ENCODE results near the gene FBN2.

FBN2 gene

GRCh38 chr5:128572051-128572929 lies 34.2 kb upstream of the FBN2 start:
- no peak for TF ChIP-seq ZFX (IDR thresholded peaks at IDR 0.05)
- TF ChIP-seq, protein P1, sequence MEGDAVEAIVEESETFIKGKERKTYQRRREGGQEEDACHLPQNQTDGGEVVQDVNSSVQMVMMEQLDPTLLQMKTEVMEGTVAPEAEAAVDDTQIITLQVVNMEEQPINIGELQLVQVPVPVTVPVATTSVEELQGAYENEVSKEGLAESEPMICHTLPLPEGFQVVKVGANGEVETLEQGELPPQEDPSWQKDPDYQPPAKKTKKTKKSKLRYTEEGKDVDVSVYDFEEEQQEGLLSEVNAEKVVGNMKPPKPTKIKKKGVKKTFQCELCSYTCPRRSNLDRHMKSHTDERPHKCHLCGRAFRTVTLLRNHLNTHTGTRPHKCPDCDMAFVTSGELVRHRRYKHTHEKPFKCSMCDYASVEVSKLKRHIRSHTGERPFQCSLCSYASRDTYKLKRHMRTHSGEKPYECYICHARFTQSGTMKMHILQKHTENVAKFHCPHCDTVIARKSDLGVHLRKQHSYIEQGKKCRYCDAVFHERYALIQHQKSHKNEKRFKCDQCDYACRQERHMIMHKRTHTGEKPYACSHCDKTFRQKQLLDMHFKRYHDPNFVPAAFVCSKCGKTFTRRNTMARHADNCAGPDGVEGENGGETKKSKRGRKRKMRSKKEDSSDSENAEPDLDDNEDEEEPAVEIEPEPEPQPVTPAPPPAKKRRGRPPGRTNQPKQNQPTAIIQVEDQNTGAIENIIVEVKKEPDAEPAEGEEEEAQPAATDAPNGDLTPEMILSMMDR (conservative IDR thresholded peaks at IDR 0.05) = no peak
- H3K27ac ChIP-seq = no peak overlapping the region

- TF ChIP-seq ZFX (IDR thresholded peaks at IDR 0.05) = no peak
- TF ChIP-seq, protein P1 (conservative IDR thresholded peaks at IDR 0.05) = no peak
- no peak overlapping the region for H3K27ac ChIP-seq
These were observed 28.1 kb upstream of the FBN2 start for GRCh38 chr5:128566178-128566577.

DNA sequence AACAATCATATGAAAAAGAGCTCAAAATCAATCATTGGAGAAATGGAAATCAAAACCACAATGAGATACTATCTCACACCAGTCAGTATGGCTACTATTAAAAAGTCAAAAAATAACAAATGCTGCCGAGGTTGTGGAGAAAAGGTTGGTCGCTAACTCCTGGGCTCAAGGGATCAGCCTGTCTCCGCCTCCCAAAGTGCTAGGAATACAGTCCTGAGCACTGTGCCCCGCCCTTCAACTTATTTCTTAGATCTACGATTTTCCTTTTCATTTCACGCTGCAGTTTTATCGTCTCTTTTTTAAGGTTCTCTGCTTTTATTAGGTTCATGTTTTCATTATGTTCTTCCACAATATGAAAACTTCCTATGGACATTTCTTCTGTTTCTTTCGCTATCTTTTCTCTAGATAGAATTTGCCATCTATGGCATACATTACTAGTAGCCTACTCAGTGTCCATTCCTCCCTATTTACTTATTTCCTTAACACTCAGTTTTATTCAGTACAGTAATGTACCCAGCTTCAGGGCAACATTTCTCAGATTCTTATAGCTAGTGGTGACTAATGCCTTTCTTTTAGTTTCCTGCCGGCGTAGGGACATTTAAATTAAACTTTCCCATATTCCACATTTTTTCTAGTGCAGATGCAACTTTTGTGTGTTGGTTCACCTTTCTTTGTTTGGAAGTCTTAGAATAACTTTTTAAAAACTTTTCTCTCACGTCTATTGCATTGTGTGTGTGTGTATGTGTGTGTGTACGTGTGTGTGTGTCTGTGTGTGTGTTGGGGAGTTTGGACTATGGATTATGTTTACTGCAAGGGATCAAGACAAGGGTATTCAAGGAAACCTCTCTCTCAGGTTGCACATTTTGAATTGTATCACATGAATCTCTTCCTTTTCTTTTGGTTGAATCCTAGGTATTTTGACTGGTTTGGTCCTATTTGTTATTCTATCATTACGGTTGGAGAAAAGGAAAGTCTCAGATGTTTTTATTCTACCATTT lies 21.6 kb upstream of the FBN2 start:
- H3K27ac ChIP-seq = no peak overlapping the region
- no peak for TF ChIP-seq ZFX (IDR thresholded peaks at IDR 0.05)

DNA sequence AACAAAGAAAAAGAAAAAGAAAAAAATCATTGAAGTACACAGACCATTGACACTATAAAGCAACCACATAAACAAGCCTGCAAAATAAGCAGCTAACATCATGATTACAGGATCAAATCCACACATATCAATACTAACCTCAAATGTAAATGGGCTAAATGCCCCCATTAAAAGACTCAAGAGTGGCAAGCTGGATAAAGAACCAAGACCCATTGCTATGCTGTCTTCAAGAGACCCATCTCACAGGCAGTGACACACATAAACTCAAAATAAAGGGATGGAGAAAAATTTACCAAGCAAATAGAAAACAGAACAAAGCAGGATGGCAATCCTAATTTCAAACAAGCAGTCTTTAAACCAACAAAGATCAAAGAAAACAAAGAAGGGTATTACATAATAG lies 15.7 kb upstream of the FBN2 start:
- no peak overlapping the region for H3K27ac ChIP-seq
- TF ChIP-seq ZFX (IDR thresholded peaks at IDR 0.05) = no peak
- TF ChIP-seq, protein P1 (conservative IDR thresholded peaks at IDR 0.05) = no peak

- H3K27ac ChIP-seq = no peak overlapping the region
- TF ChIP-seq ZFX (IDR thresholded peaks at IDR 0.05) = no peak
- TF ChIP-seq, protein P1 (conservative IDR thresholded peaks at IDR 0.05) = no peak
These were observed 13.4 kb upstream of the FBN2 start for GRCh38 chr5:128551476-128551875.

DNA sequence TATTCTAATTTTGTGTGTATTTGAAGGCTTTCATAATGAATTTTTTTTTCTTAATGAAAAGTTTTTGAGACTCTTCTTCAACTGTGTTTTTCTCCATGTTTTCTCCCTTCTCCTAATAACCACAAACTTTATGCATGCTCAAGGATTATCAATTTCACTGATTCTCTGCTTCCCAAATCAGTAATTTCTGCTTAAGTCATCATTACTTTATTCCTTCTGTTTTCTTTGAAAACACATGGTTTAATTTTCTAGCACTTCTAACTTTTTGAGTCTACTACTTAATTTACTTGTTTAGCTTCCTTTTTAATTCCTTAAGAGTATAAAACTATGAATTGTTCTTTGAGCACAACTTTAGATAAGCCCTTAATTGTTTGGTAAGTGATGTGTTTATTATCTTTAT lies 11.5 kb upstream of the FBN2 start:
- TF ChIP-seq ZFX (IDR thresholded peaks at IDR 0.05) = no peak
- TF ChIP-seq, protein P1 (conservative IDR thresholded peaks at IDR 0.05) = no peak
- no peak overlapping the region for H3K27ac ChIP-seq

DNA sequence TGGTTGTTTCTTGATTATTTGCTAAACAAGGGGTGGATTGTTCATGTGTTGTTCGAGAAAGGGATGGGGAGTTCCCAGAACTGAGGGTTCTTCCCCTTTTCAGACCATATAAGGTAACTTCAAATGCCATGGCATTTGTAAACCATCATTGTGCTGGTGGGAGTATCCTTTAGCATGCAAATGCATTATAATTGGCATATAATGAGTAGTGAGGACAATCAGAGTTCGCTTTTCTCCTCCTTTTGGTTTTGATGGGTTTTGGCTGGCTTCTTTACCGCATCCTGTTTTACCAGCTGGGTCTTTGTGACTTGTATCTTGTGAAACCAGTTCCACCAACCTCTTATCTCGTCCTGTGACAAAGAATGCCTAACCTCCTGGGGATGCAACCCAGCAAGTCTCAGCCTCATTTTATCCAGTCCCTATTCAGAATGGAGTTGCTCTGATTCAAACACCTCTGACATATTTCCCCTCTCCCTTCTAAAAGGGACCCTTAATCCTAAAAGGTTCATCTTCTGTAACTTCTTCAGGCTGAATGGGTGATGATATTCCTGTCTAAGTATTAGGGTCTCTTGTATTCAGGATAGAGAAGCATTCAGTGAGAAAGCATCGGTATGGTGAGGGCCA lies 8.7 kb upstream of the FBN2 start:
- TF ChIP-seq, protein P1 (conservative IDR thresholded peaks at IDR 0.05) = no peak
- no peak for TF ChIP-seq ZFX (IDR thresholded peaks at IDR 0.05)
- H3K27ac ChIP-seq = no peak overlapping the region

Data from C4-2B (cell line).